Heart left ventricle (tissue), 16 donors: ENCODE results near the gene RASSF9. TPM values are rescaled to one million over a fixed set of nuclear protein-coding genes. Genes with fewer than 3 reads are reported as not detected.
A peak's percentile ranks its signal among the peaks of the same experiment; 100 is the strongest.

ENCODE experiments used
- ATAC-seq, 4 donors: fragments of 200-7000 bp; cut with Tn5 transposase; one replicate each; pipeline ENCODE4 v1.9.1; 2020 to 2022; ENCODE audit warnings: moderate library complexity in 4 of 4, mild to moderate bottlenecking in 3 of 4, moderate number of reproducible peaks in 1 of 4
- DNase-seq, 5 donors: peaks; one replicate each; pipeline ENCODE4 v3.0.0-alpha.2; 2020
- H3K27ac ChIP-seq, 12 donors: fragments of 200-600 bp; sonication (generic) in 4 of 12; one replicate each; pipeline versions ENCODE4 v1.5.0 to v1.8.0; 2016 to 2022; ENCODE audit warnings: mild to moderate bottlenecking in 2 of 12
- H3K27me3 ChIP-seq, 9 donors: fragments of 200-600 bp; sonication (generic) in 2 of 9; one replicate each; pipeline versions ENCODE4 v1.5.1 to v1.8.0; 2016 to 2022; ENCODE audit warnings: mild to moderate bottlenecking in 3 of 9
- H3K36me3 ChIP-seq, 9 donors: fragments of 200-600 bp; sonication (generic) in 2 of 9; one replicate each; pipeline versions ENCODE4 v1.5.0 to v1.8.0; 2018 to 2022; ENCODE audit warnings: mild to moderate bottlenecking in 2 of 9
- H3K4me1 ChIP-seq, 12 donors: fragments of 200-600 bp; sonication (generic) in 4 of 12; one replicate each; pipeline versions ENCODE4 v1.5.0 to v1.8.0; 2016 to 2022; ENCODE audit warnings: mild to moderate bottlenecking in 3 of 12
- H3K4me3 ChIP-seq, 12 donors: fragments of 200-600 bp; sonication (generic) in 4 of 12; one replicate each; pipeline versions ENCODE4 v1.5.0 to v1.8.0; 2017 to 2022; ENCODE audit warnings: mild to moderate bottlenecking in 9 of 12, moderate library complexity in 4 of 12
- H3K9me3 ChIP-seq, 12 donors: fragments of 200-600 bp; sonication (generic) in 4 of 12; one replicate each; pipeline versions ENCODE4 v1.5.0 to v1.8.0; 2016 to 2022; ENCODE audit warnings: mild to moderate bottlenecking in 1 of 12
- POLR2A ChIP-seq, 2 donors: fragments of 450-650 bp; IDR thresholded peaks; one replicate each; pipeline ENCODE4 v1.6.1; 2017; ENCODE audit warnings: antibody characterized with exemption in 2 of 2, mild to moderate bottlenecking in 2 of 2, moderate library complexity in 2 of 2
- WGBS, 4 donors: extraction: QIAGEN DNeasy Blood & Tissue Kit in 2 of 4; methylation state at CpG; one replicate each; pipeline versions ENCODE4 v1.1.5 to v1.1.7; 2013 to 2018; 5-methylcytosine and 5-hydroxymethylcytosine counted together
- intact Hi-C, 10 donors: fragments of 100-400 bp; cut with DNase I; formaldehyde crosslinking; loops; one replicate each; pipeline versions ENCODE4 v1.11.1 to v1.14.2; 2022
- polyA plus RNA-seq, 2 donors: library from polyadenylated mRNA; stranded (reverse); fragments of 200-250 nt; gene quantifications; one replicate each; pipeline ENCODE4 v1.2.3, GENCODE V29; 2013
- total RNA-seq, 9 donors: library from RNA; depleted of rRNA in 2 of 9; stranded (reverse); fragments of >200 nt in 2 of 9; fragmentation: NEBNext Ultra II Directional in 3 of 9; extraction: Animal tissue kit (Norgen Biotek cat#: 25700) in 3 of 9; gene quantifications; one replicate each; pipeline versions ENCODE4 v1.1.0 to v1.2.4, GENCODE V29; 2016 to 2023
- TF ChIP-seq, protein P1 (sequence below), 12 donors: fragments of 200-600 bp; sonication (generic) in 4 of 12; IDR thresholded peaks; one replicate each; pipeline versions ENCODE4 v1.5.0 to v1.8.0; 2018 to 2022; ENCODE audit warnings: antibody characterized with exemption in 12 of 12, mild to moderate bottlenecking in 5 of 12
- donor health status: ischemic (EF 13 %, LVEDD 7.1; RV severe dilation, severe dysfunction).
- donor health status: healthy with polysubstance abuse.
- donor health status: DM: no; HTN: yes; CAD: no.
- donor health status: DM: no; HTN: no; CAD: no.
- donor health status: ischemic (EF 25% LVEDD 6.9; RV normal size, moderate dysfunction).
- donor health status: ischemic (EF 25% LVEDD 5.7; RV mildly dilated, moderate dysfunction).
- donor health status: healthy.
- donor health status: DM: yes; HTN: yes; CAD: no.
- donor health status: ischemic (EF 35%, LVEDD 5.7; RV mildly dilated, moderate dysfunction).
- donor health status: nonischemic (EF 11% LVEDD 7.7; RV severe dilation, severe dysfunction).
- donor health status: DM: yes; HTN: yes; CAD: no.
- donor health status: PGD.
- donor health status: ischemic (EF 29% LVEDD 5.4; RV normal size, mild dysfunction).
- donor health status: nonischemic (EF 23%, LVEDD 6.1; RV moderate dilation, normal function).

RASSF9 gene
- total and polyA plus RNA-seq, 11 donors, result 0.95 to 11.5 (median 5.8) TPM

DNA sequence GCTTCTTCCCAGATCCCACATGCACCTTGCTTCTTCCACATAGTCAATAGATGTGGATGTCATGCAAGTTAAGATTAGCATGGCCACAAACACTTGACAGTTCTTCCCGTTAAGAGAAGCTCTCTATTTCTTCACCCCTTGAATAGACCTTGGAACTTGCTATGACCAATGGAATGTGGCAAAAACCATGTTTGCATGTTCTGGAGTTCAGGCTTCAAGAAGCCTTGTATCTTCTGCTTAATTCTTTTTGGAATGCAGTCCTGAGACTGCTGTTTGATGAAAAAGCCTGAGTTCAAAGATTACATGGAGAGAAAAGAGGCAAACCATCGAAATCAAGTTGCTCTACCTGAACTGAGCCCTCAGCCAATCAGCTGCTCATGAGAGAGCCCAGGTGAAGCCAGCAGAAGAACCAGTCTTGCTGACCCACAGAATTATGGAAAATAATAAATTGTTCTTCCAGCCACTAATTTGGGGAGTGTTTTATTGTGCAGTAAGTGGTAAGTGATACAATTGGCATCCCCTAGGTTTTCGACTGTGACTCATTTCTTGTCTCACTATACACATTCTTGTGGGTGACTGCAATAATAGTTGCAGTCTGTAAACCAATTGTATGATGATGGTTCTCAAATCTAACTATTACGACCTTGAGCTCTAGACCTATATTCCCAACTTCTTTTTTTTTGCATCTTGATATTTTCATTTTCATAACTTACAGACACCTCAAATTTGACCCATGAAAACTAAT lies 12.6 kb downstream of the RASSF9 start:
- WGBS, 4 donors, result 81 to 87% (median 85%) methylated on average over 4 of the region's 4 CpGs
- Histone ChIP-seq H3K4me3 (no peak overlapping the region), H3K4me1 (peaks cover 0 to 3% (median 0%) of the 10 kb centered on the region in 12 donors), H3K27ac (no peak overlapping the region), H3K36me3 (no peaks in the 10 kb centered on the region), H3K27me3 (no peaks in the 10 kb centered on the region), H3K9me3 (no peaks in the 10 kb centered on the region)
- no peak for DNase-seq
- no peak for TF ChIP-seq POLR2A (IDR thresholded peaks at IDR 0.05)
- TF ChIP-seq, protein P1, sequence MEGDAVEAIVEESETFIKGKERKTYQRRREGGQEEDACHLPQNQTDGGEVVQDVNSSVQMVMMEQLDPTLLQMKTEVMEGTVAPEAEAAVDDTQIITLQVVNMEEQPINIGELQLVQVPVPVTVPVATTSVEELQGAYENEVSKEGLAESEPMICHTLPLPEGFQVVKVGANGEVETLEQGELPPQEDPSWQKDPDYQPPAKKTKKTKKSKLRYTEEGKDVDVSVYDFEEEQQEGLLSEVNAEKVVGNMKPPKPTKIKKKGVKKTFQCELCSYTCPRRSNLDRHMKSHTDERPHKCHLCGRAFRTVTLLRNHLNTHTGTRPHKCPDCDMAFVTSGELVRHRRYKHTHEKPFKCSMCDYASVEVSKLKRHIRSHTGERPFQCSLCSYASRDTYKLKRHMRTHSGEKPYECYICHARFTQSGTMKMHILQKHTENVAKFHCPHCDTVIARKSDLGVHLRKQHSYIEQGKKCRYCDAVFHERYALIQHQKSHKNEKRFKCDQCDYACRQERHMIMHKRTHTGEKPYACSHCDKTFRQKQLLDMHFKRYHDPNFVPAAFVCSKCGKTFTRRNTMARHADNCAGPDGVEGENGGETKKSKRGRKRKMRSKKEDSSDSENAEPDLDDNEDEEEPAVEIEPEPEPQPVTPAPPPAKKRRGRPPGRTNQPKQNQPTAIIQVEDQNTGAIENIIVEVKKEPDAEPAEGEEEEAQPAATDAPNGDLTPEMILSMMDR (IDR thresholded peaks at IDR 0.05), result no peak
- intact Hi-C loops, result no loop called here
- peak in 1 of 4 donors; percentile 50 for ATAC-seq

DNA sequence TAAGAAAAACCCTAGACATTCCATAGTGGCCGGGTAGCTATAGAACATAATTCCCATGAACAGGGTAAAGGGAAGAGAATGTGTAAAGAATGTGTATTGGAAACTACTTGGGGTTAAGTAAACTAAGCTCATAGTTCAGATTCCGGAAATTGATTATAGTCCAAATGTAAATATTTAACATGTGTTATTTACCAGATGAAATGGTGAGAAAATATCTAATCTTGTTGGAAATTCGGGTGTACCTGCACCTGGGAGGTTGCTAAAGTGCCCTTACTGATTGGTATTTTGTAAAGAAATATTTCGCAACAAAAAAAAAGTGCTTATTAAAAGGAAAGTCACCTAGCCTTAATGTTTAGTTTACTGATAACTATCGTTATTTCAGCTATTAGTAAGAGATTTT lies 14.4 kb downstream of the RASSF9 start:
- no peak for ATAC-seq
- DNase-seq, result no peak
- TF ChIP-seq, protein P1 (IDR thresholded peaks at IDR 0.05), result no peak
- TF ChIP-seq POLR2A (IDR thresholded peaks at IDR 0.05), result no peak
- H3K4me3 ChIP-seq, result no peak overlapping the region
- 89 to 92% (median 90%) methylated on average over 5 of the region's 5 CpGs for WGBS, 4 donors
- H3K9me3 ChIP-seq, result no peaks in the 10 kb centered on the region
- H3K36me3 ChIP-seq, result no peaks in the 10 kb centered on the region
- no peak overlapping the region for H3K27ac ChIP-seq
- intact Hi-C loops, result no loop called here
- H3K4me1 ChIP-seq, result peaks cover 0 to 3% (median 0%) of the 10 kb centered on the region in 12 donors
- H3K27me3 ChIP-seq, result no peaks in the 10 kb centered on the region

GRCh38 chr12:85821206-85821605 lies 15.0 kb downstream of the RASSF9 start:
- no peak overlapping the region for H3K27ac ChIP-seq
- H3K4me1 ChIP-seq, result peaks cover 0 to 4% (median 0%) of the 10 kb centered on the region in 12 donors
- H3K4me3 ChIP-seq, result no peak overlapping the region
- DNase-seq (no peak), ATAC-seq (no peak)
- TF ChIP-seq, protein P1 (IDR thresholded peaks at IDR 0.05), result no peak
- TF ChIP-seq POLR2A (IDR thresholded peaks at IDR 0.05), result no peak
- intact Hi-C loops, result no loop called here
- H3K9me3 ChIP-seq, result no peaks in the 10 kb centered on the region
- H3K27me3 ChIP-seq, result no peaks in the 10 kb centered on the region
- no peaks in the 10 kb centered on the region for H3K36me3 ChIP-seq

- peaks cover 0 to 4% (median 0%) of the 10 kb centered on the region in 12 donors for H3K4me1 ChIP-seq
- H3K9me3 ChIP-seq, result no peaks in the 10 kb centered on the region
- no peak overlapping the region for H3K27ac ChIP-seq
- TF ChIP-seq, protein P1 (IDR thresholded peaks at IDR 0.05), result no peak
- no peak for TF ChIP-seq POLR2A (IDR thresholded peaks at IDR 0.05)
- ATAC-seq, result no peak
- H3K27me3 ChIP-seq, result no peaks in the 10 kb centered on the region
- intact Hi-C loops, result no loop called here
- H3K36me3 ChIP-seq, result no peaks in the 10 kb centered on the region
- no peak for DNase-seq
- no peak overlapping the region for H3K4me3 ChIP-seq
These were observed 16.1 kb downstream of the RASSF9 start for GRCh38 chr12:85820101-85820500.
